Stimulated activated CD8-positive, alpha-beta memory T cell treated with anti-CD3 and anti-CD28 coated beads, Interleukin-15, amount 100 ng/mL, for 48 hours (primary cell): ENCODE measurements around the gene PPP1R12A.

Experiments
- DNase-seq, 2 donors: peaks; one replicate each; pipeline ENCODE4 v3.0.0-alpha.2; 2020; ENCODE audit warnings: low read depth in 2 of 2

PPP1R12A gene

DNA sequence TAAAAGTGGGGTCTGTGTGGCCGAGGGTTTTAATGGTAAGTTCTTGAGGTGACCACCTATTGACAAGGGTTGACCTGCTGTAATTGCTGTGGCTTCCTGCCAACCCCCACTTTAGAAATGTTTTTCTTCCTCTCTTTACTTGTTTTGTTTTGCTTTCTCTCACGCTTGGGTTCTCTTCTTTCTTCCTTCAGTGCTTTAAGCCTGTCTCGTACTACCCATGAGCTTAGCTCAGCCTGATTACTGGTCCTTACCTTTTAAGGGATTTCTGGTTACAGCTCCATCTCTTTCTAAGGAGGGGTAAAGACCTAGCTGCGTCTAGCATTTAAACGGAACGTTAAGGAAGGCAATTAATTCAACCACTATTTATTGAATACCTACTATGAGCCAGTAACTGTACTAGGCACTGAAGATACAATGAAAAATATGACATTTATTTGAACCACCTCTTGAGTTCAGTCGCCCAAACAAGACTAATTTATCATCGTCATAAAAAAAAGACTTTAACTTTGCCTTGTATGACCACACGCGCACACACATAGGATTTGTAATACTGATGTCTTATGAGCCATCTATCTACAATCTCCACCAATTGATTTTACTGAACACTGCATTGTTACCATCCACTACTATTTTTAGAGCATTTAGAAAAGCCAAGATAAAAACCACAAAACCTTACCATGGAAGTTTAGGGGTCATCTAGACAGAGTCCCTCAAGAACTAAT lies 888 bp upstream of the PPP1R12A start:
- no peak for DNase-seq

DNA sequence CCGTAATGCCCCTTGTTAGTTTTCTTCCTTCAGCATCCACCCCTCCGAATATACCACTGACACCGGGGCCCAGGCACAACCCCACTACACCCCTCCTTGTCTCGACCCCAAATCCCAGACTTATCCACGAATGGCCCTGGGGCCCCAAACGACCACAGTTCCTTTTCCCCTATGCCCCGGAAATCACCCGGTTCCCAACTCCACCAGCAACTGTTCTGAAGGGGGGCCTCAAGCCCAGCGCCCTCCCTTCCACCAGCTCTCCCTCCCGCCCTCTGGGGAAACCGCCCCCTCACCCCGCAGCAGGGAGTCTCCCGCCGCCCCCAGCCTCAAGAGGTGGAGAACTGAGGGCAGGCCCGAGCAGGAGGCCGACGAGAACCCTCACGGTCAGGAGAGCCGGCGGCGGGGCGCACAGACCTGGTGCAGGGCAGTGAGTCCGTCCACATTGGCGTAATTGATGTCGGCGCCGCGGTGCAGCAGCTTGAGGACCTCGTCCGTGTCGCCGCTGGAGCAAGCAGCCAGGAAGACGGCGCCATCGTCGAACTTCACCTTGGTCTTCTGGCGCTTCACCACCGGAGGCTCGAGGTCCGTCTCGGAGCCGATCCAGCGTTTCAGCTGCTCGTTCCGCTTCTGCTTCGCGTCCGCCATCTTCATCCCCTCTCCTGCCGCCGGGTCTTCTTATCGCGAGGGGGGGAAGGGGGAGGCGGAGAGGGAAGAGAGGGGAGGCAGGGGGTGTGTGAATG lies 446 bp downstream of the PPP1R12A start:
- peak; percentile 26 to 32 for DNase-seq

- no peak for DNase-seq
These were observed 1.2 kb downstream of the PPP1R12A start for GRCh38 chr12:79933532-79934264.

GRCh38 chr12:79933043-79933442 lies 1.9 kb downstream of the PPP1R12A start:
- DNase-seq = no peak

DNA sequence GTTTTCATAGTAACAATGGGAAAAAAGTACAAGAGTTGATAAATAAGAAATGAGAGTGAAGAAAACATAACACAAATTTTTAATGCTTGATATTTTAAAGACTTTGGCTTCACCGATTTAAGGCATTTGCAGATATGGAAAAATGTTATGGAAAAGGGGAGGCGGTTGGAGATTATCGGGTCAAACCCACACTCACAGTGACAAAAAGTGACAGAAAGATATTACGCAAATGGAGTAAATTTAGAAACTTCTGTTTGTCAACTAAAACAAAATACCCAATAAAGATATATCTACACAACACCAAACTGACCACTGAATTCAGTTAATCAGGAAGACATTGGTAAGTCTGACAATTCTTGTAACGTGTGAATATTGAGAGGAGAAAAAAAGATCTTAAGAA lies 2.5 kb downstream of the PPP1R12A start:
- no peak for DNase-seq

DNA sequence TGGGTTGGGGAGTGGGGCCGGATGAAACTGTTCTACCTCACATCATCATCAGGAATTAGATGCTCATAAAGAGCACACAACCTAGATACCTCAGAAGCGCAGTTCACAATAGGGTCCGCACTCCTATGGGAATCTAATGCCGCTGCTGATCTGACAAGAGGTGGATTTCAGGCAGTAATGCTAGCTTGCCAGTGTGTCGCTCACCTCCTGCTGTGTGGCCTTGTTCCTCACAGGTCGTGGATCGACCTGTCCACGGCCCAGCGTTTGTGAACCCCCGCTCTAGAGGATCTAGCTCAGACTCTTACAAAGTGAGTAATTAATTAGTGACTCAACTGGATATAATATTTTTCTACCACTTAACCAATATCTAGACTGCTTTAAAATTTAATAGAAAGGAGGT lies 5.8 kb downstream of the PPP1R12A start:
- no peak for DNase-seq

DNA sequence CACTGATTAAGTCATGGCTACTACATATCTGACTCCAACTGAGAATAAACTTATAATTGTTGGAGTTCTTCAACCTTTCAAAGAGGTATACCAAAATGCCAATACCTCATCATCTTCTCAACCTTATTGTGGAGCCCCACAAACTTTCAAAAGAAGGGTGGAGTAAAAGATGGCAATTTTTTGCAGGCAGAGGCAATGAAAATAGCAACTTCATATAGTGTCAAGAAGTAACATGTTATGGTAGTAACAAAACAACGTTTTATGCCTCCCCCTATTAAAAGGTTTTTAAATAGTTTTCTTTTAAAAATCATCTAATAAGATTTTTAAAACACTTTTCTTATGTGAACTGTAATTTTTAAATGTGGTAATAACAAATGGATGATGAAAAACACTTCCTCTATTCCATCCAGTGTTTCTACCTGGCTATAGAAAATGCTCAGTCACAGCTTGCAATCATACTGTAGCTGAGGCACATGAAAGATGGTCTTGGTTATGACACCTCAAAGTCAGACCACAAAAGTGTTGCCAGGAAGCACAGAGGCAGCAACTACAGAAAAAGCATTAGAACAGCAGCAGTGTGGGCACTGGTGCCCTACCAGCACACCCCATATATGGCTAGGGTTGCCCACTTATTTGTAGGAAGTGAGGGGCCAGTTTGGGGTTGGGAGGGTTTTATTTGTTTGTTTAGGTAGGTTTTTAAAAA lies 7.0 kb downstream of the PPP1R12A start:
- peak in 1 of 2 donors; percentile 32 for DNase-seq

DNA sequence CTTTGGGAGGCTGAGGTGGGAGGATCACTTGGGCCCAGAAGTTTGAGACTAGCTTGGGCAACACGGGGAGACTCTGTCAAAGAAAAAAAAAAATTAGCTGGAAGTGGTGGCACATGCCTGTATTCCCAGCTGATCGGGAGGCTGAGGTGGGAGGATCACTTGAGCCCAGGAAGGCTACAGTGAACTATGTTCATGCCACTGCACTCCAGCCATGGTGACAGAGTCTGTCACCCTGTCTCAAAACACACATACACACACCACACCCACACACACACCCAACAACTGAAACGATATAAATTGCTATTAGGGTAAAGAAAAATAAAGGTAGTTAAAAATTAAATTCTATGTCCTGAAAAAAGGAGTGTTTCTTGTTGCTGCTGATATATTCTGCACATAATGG lies 7.9 kb downstream of the PPP1R12A start:
- no peak for DNase-seq

GRCh38 chr12:79925492-79925891 lies 9.4 kb downstream of the PPP1R12A start:
- DNase-seq = no peak

DNA sequence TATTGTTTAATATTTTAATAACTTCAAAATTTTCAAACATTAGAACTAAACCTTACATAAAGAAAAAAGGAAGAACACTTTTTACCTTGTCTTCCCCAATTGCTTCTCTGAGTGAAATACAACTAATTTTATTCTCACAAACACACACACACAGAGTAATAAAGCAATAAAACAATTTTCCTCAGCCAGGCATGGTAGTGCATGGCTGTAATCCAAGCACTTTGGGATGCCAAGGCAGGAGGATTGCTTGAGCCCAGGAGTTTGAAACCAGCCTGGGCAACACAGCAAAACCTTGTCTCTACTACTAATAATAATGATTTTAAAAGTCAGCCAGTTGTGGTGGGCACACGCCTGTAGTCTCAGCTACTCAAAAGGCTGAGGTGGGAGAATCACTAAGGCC lies 13.1 kb downstream of the PPP1R12A start:
- DNase-seq = no peak

- DNase-seq = no peak
These were observed 14.3 kb downstream of the PPP1R12A start for GRCh38 chr12:79920421-79921238.

- DNase-seq = no peak
These were observed 15.1 kb downstream of the PPP1R12A start for GRCh38 chr12:79919762-79920161.

- DNase-seq = no peak
These were observed 18.1 kb downstream of the PPP1R12A start for GRCh38 chr12:79916826-79917225.

GRCh38 chr12:79911889-79912656 lies 22.8 kb downstream of the PPP1R12A start:
- DNase-seq = no peak

- DNase-seq = no peak
These were observed 26.5 kb downstream of the PPP1R12A start for GRCh38 chr12:79908366-79908765.

DNA sequence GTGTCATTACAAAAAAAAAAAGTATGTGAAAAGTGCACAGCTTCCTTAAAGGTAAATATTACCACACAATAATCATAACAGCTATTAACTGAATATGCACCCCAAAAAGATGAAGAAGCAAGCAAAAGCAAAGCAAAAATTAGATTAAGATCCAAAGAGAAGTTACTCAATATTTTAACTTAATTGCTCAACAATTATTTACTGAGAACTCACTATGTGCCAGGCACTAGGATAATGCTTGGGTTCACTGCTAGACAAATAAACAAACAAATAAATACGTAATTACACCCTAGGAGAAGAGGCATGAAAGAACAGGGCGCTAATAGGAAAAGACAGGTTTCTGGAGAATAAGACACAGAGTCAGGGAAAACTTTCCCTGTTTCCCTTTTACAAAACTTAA lies 33.4 kb downstream of the PPP1R12A start:
- DNase-seq = no peak

- no peak for DNase-seq
These were observed 33.9 kb downstream of the PPP1R12A start for GRCh38 chr12:79900951-79901350.

GRCh38 chr12:79900199-79900598 lies 34.7 kb downstream of the PPP1R12A start:
- no peak for DNase-seq

DNA sequence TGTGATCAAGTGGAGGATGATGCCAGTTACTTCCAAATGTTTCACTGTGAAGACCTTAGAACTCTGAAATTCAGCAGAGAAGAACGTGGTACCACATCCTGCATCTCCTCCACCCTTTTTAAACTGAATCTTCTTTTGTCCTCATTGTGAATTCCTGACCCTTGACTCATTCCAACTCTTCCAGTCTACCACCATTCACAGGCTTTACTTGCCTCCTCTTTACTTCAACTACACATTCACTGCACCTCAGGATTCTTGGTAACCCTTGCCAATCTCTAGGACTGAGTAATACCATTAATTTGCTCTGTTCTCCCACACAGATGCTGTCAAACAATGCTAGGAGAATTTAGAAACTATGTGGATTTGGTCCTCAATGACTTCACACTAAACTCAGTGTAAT lies 37.3 kb downstream of the PPP1R12A start:
- no peak for DNase-seq

DNA sequence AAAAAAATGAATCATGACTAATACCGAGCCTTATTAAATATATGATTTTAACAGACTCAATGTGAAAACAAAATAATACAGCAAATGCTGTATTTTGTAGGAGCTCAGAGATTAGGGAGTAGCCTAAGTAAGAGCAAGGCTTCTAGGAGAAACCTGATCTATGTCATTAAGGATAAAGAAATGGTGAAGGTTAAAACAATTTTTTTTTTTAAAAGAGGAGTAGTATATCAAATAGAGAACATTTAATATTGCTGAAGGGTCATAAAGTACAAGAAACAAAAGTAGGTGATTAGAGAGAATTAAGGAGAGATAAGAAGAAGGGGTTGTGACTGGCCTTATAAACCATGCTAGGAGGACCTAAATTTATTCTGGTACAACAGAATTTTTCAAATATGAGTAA lies 39.1 kb downstream of the PPP1R12A start:
- no peak for DNase-seq
